H1 (cell line): ENCODE measurements around the gene CERCAM. TPM values are rescaled to one million over a fixed set of nuclear protein-coding genes. Genes with fewer than 3 reads are reported as not detected.

Source experiments
- ATF2 ChIP-seq: IDR thresholded peaks from 2 replicates; pipeline ENCODE4 v1.6.1; 2012; ENCODE audit warnings: low read length, inconsistent platforms
- CBX8 ChIP-seq: fragments of 300-800, 300-1000 bp; sonication (generic); IDR thresholded peaks from 2 replicates; pipeline ENCODE4 v1.7.1; 2016; ENCODE audit warnings: low read depth, low read length, borderline replicate concordance
- CHD2 ChIP-seq: IDR thresholded peaks from 2 replicates; pipeline ENCODE4 v1.6.1; 2012; ENCODE audit warnings: low read length, improper control_type of control experiment
- EGR1 ChIP-seq: IDR thresholded peaks from 2 replicates; pipeline ENCODE4 v1.6.1; 2011; ENCODE audit warnings: low read depth, low read length, borderline replicate concordance
- MAX ChIP-seq: IDR thresholded peaks from 2 replicates; pipeline ENCODE4 v1.6.1; 2012; ENCODE audit warnings: inconsistent platforms
- RAD21 ChIP-seq, 2 experiments: IDR thresholded peaks in 1 of 2; conservative IDR thresholded peaks in 1 of 2; 2 replicates each; pipeline ENCODE4 v1.6.1; 2011; ENCODE audit warnings: low read depth in 2 of 2, low read length in 2 of 2, improper control_type of control experiment in 1 of 2, inconsistent platforms in 1 of 2, mild to moderate bottlenecking in 1 of 2, moderate library complexity in 1 of 2
- RFX5 ChIP-seq: IDR thresholded peaks from 2 replicates; pipeline ENCODE4 v1.6.1; 2011; ENCODE audit warnings: low read depth, low read length, improper control_type of control experiment, borderline replicate concordance
- SUZ12 ChIP-seq: fragments of 200-600 bp; sonication (generic); IDR thresholded peaks from 2 replicates; pipeline ENCODE4 v1.6.1; 2012; ENCODE audit warnings: mild to moderate bottlenecking, inconsistent platforms, low read length, moderate library complexity, mixed read lengths
- polyA plus RNA-seq, 7 experiments: library from polyadenylated mRNA; depleted of rRNA in 3 of 7; stranded (reverse) in 5 of 7; unstranded in 2 of 7; fragments of >200 nt in 5 of 7; fragments of 200-250 nt in 2 of 7; gene quantifications; 1 replicate in 5 of 7; 2 replicates in 1 of 7; 4 replicates in 1 of 7; pipeline versions ENCODE4 v1.2.1 to v1.2.3, GENCODE V29; 2011 to 2013; ENCODE audit warnings: missing spikeins in 2 of 7, mixed read lengths in 2 of 7
- total RNA-seq: library from RNA; stranded (reverse); fragmentation: NEBNext Ultra II Directional; extraction: Animal tissue kit (Norgen Biotek cat#: 25700); gene quantifications from 2 replicates; pipeline ENCODE4 v1.2.1, GENCODE V29; 2021

The CERCAM gene
- total and polyA plus RNA-seq, 2 of the 8 experiments (the other 6 are each of a cell fraction or from before 2014, with no cell fraction given) = 3.1 to 5.2 TPM

GRCh38 chr9:128456613-128457061 is 36.0 kb downstream of the CERCAM start (continued):
- TF ChIP-seq ATF2 = no peak
- no peak for TF ChIP-seq RFX5
- TF ChIP-seq CHD2 = no peak
- TF ChIP-seq MAX = peak; percentile 60; the same call in 1 of the 2 replicates
- no peak; the same call in 1 of the 2 replicates for TF ChIP-seq SUZ12
- no peak for TF ChIP-seq CBX8
- no peak for TF ChIP-seq EGR1
- no peak for TF ChIP-seq RAD21 (IDR thresholded peaks at IDR 0.05 in 1 of 2, conservative IDR thresholded peaks at IDR 0.05 in 1 of 2; ENCODE audit: low read depth in 2 of 2, low read length in 2 of 2)
